Cortex of kidney (tissue), 1 donor: Measurements from ENCODE around the gene PDZK1IP1.

ENCODE experiments used
- DNase-seq: peaks from one replicate; lab custom pipeline; 2025; lab: John Stamatoyannopoulos, UW

Gene PDZK1IP1

DNA sequence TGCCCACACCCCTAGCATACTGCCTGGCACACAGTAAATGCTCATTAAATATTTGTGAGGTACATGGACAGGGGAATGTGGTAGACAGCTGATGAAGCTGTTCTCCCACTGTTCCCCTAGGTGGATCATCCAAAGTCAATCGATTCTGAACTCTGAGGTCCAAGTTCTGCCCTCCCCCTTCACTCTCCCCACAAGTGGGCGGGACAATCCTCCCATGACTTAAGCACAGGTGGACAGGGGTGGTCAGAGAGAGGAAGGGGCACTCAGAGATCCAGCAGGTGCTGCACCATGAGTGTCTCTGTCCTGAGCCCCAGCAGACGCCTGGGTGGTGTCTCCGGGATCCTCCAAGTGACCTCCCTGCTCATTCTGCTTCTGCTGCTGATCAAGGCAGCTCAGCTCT is 52.6 kb downstream of the PDZK1IP1 start, which contains the start of gene CYP4A22:
TSS of gene CYP4A22 (plus strand) at position 244 of the 400 bp plus-strand sequence. CDS start at position 289, 45 bp downstream.
- no peak for DNase-seq
